ENCODE measurements around the gene ANKRD6.

GRCh38 chr6:89510393-89510792 is 77.4 kb downstream of the ANKRD6 start:
- no peak for TF ChIP-seq CTCF (IDR thresholded peaks at IDR 0.05)
- no peak for TF ChIP-seq POLR2AphosphoS5 (IDR thresholded peaks at IDR 0.05; ENCODE audit: insufficient read depth in 1 of 2, low read depth in 1 of 2)

Data from vagina (tissue), 2 donors.